ENCODE data around the gene ERO1B. TPM values are rescaled to one million over a fixed set of nuclear protein-coding genes. Genes with fewer than 3 reads are reported as not detected.

Gene ERO1B
- polyA plus RNA-seq, 3 donors: 2.6 to 91.2 (median 6.5) TPM

GRCh38 chr1:236302941-236303340 is 21.2 kb upstream of the ERO1B start:
- no peak overlapping the region for H3K27ac ChIP-seq (ENCODE audit: low read depth, low read length)
- WGBS, 3 donors: 76 to 89% (median 87%) methylated on average over 2 of the region's 2 CpGs

GRCh38 chr1:236301958-236302335 is 20.2 kb upstream of the ERO1B start:
- no peak overlapping the region for H3K27ac ChIP-seq (ENCODE audit: low read depth, low read length)
- 6 to 56% (median 53%) methylated on average over 2 of the region's 2 CpGs for WGBS, 3 donors

- WGBS, 3 donors: 66 to 88% (median 86%) methylated on average over 16 of the region's 16 CpGs
- no peak overlapping the region for H3K27ac ChIP-seq (ENCODE audit: low read depth, low read length)
These were observed 19.6 kb upstream of the ERO1B start for GRCh38 chr1:236301080-236301957.

GRCh38 chr1:236297161-236297560 is 15.4 kb upstream of the ERO1B start:
- WGBS, 3 donors: 84 to 88% (median 86%) methylated on average over 8 of the region's 8 CpGs

GRCh38 chr1:236292425-236292824 is 10.7 kb upstream of the ERO1B start:
- WGBS, 3 donors: 57 to 85% (median 81%) methylated on average over 3 of the region's 3 CpGs
- no peak overlapping the region for H3K27ac ChIP-seq (ENCODE audit: low read depth, low read length)

More at GRCh38 chr1:236297161-236297560, 15.4 kb upstream of the ERO1B start:
- no peak overlapping the region for H3K27ac ChIP-seq (ENCODE audit: low read depth, low read length)

GRCh38 chr1:236289492-236290131 is 7.9 kb upstream of the ERO1B start:
- WGBS, 3 donors: 33 to 92% (median 92%) methylated on average over 1 of the region's 1 CpG
- no peak overlapping the region for H3K27ac ChIP-seq (ENCODE audit: low read depth, low read length)

GRCh38 chr1:236288620-236288976 is 6.8 kb upstream of the ERO1B start:
- 61 to 74% (median 63%) methylated on average over 5 of the region's 5 CpGs for WGBS, 3 donors

GRCh38 chr1:236287757-236288619 is 6.2 kb upstream of the ERO1B start:
- 63 to 77% (median 73%) methylated on average over 22 of the region's 22 CpGs for WGBS, 3 donors
- no peak overlapping the region for H3K27ac ChIP-seq (ENCODE audit: low read depth, low read length)

More at GRCh38 chr1:236288620-236288976, 6.8 kb upstream of the ERO1B start:
- H3K27ac ChIP-seq (ENCODE audit: low read depth, low read length): no peak overlapping the region

- WGBS, 3 donors: 64 to 93% (median 75%) methylated on average over 12 of the region's 12 CpGs
These were observed 5.6 kb upstream of the ERO1B start for GRCh38 chr1:236287356-236287755.

GRCh38 chr1:236284291-236284721 is 2.5 kb upstream of the ERO1B start:
- H3K27ac ChIP-seq (ENCODE audit: low read depth, low read length): no peak overlapping the region
- 45 to 68% (median 65%) methylated on average over 2 of the region's 2 CpGs for WGBS, 3 donors

More at GRCh38 chr1:236287356-236287755, 5.6 kb upstream of the ERO1B start:
- H3K27ac ChIP-seq (ENCODE audit: low read depth, low read length): no peak overlapping the region

- 66 to 69% (median 68%) methylated on average over 2 of the region's 2 CpGs for WGBS, 3 donors
- H3K27ac ChIP-seq (ENCODE audit: low read depth, low read length): no peak overlapping the region
These were observed 961 bp upstream of the ERO1B start for GRCh38 chr1:236282719-236283118.

- 8 to 12% (median 11%) methylated on average over 7 of the region's 7 CpGs for WGBS, 3 donors
- no peak overlapping the region for H3K27ac ChIP-seq (ENCODE audit: low read depth, low read length)
These were observed 613 bp upstream of the ERO1B start for GRCh38 chr1:236282425-236282716.

- 0 to 1% (median 0%) methylated on average over 36 to 38 of the region's 38 CpGs for WGBS, 3 donors
- no peak overlapping the region for H3K27ac ChIP-seq (ENCODE audit: low read depth, low read length)
These were observed 532 bp downstream of the ERO1B start for GRCh38 chr1:236281198-236281653.

GRCh38 chr1:236280438-236281197 is 1.1 kb downstream of the ERO1B start:
- WGBS, 3 donors: 8 to 17% (median 15%) methylated on average over 13 of the region's 13 CpGs
- no peak overlapping the region for H3K27ac ChIP-seq (ENCODE audit: low read depth, low read length)

GRCh38 chr1:236275586-236275985 is 6.2 kb downstream of the ERO1B start:
- 78 to 97% (median 93%) methylated on average over 1 of the region's 1 CpG for WGBS, 3 donors
- H3K27ac ChIP-seq (ENCODE audit: low read depth, low read length): no peak overlapping the region

- H3K27ac ChIP-seq (ENCODE audit: low read depth, low read length): no peak overlapping the region
These were observed 6.7 kb downstream of the ERO1B start for GRCh38 chr1:236275061-236275460.

- no peak overlapping the region for H3K27ac ChIP-seq (ENCODE audit: low read depth, low read length)
- 56 to 95% (median 94%) methylated on average over 2 of the region's 2 CpGs for WGBS, 3 donors
These were observed 8.4 kb downstream of the ERO1B start for GRCh38 chr1:236273358-236273757.

GRCh38 chr1:236269439-236269838 is 12.3 kb downstream of the ERO1B start:
- no peak overlapping the region for H3K27ac ChIP-seq (ENCODE audit: low read depth, low read length)

Data from adipose tissue (tissue), 3 donors.